Panc1 (cell line): Measurements from ENCODE around the gene KIF26B. TPM values are rescaled to one million over a fixed set of nuclear protein-coding genes. Genes with fewer than 3 reads are reported as not detected.

ENCODE experiments used
- ATAC-seq: fragments of 200-7000 bp; cut with Tn5 transposase; 2 replicates; pipeline ENCODE4 v1.9.1; 2020; ENCODE audit warnings: mild to moderate bottlenecking, moderate library complexity
- BruUV-seq: library from RNA; stranded (reverse); fragments of 400-500 nt; replicated peaks from 2 replicates; lab custom pipeline; 2021; lab: Mats Ljungman, UMichigan
- CTCF ChIA-PET: fragments of 300-600 bp; sonication (Branson Sonifier 250); formaldehyde crosslinking; loops from one replicate; lab custom pipeline; 2022; ENCODE audit warnings: antibody characterized with exemption; lab: Charles Lee
- POLR2A ChIA-PET: fragments of 300-600 bp; sonication (Branson Sonifier 250); formaldehyde crosslinking; loops from one replicate; lab custom pipeline; 2022; ENCODE audit warnings: antibody characterized with exemption; lab: Charles Lee
- DNase-seq: peaks from one replicate; pipeline ENCODE4 v3.0.0-alpha.2; 2010; ENCODE audit warnings: low read depth, low spot score
- H3K27ac ChIP-seq: 2 replicates; pipeline ENCODE4 v1.5.1; 2011; ENCODE audit warnings: mild to moderate bottlenecking, low read length, inconsistent platforms
- H3K27me3 ChIP-seq: fragments of 200-500 bp; sonication (Bioruptor generic); 2 replicates; pipeline ENCODE4 v1.6.0; 2014; ENCODE audit warnings: low read length, inconsistent platforms; ENCODE audit not compliant: control insufficient read depth, insufficient read depth
- H3K36me3 ChIP-seq: fragments of 200-500 bp; sonication (Bioruptor generic); 2 replicates; pipeline ENCODE4 v1.5.1; 2014; ENCODE audit warnings: inconsistent platforms, mild to moderate bottlenecking, low read length, moderate library complexity; ENCODE audit not compliant: control insufficient read depth, insufficient read depth
- H3K4me1 ChIP-seq: 2 replicates; pipeline ENCODE4 v1.5.1; 2011; ENCODE audit warnings: inconsistent platforms, mild to moderate bottlenecking, low read length, moderate library complexity; ENCODE audit not compliant: control insufficient read depth, insufficient read depth
- H3K4me3 ChIP-seq, 2 experiments: 2 replicates each; pipeline ENCODE4 v1.5.1; 2011 to 2012; ENCODE audit warnings: low read depth in 2 of 2, low read length in 2 of 2, mild to moderate bottlenecking in 2 of 2, inconsistent platforms in 1 of 2, moderate library complexity in 1 of 2
- H3K9me3 ChIP-seq: fragments of 200-500 bp; sonication (Bioruptor generic); 2 replicates; pipeline ENCODE4 v1.5.1; 2014; ENCODE audit warnings: low read depth, mild to moderate bottlenecking, inconsistent platforms, low read length, moderate library complexity; ENCODE audit not compliant: control insufficient read depth, insufficient read depth
- CTCF ChIP-seq: fragments of 450-650 bp; IDR thresholded peaks from 2 replicates; pipeline ENCODE4 v1.5.1; 2017; ENCODE audit warnings: mild to moderate bottlenecking
- POLR2AphosphoS5 ChIP-seq: IDR thresholded peaks from 2 replicates; pipeline ENCODE4 v1.6.1; 2012; ENCODE audit warnings: mild to moderate bottlenecking, low read depth, low read length, moderate library complexity
- SIN3A ChIP-seq: IDR thresholded peaks from 2 replicates; pipeline ENCODE4 v1.6.1; 2012; ENCODE audit warnings: low read depth, mild to moderate bottlenecking, low read length, moderate library complexity, borderline replicate concordance; ENCODE audit not compliant: insufficient read depth
- TCF7L2 ChIP-seq: IDR thresholded peaks from 2 replicates; pipeline ENCODE4 v1.6.1; 2011; ENCODE audit warnings: mild to moderate bottlenecking, low read depth, low read length, inconsistent platforms
- in situ Hi-C: cut with HindIII; loops from 2 replicates; pipeline ENCODE4 v1.10.0; 2016; ENCODE audit warnings: low sequenced_read_pairs, low pct_unique_long_range_greater_than_20kb
- intact Hi-C: fragments of 100-400 bp; cut with micrococcal nuclease; formaldehyde crosslinking; loops from one replicate; pipeline ENCODE4 v1.10.0; 2022; ENCODE audit not compliant: unreplicated experiment
- total RNA-seq: library from RNA; stranded (reverse); gene quantifications from one replicate; pipeline ENCODE4 v1.2.1, GENCODE V29; 2021; ENCODE audit not compliant: unreplicated experiment
- TF ChIP-seq, protein P1 (sequence below), 2 experiments: IDR thresholded peaks; 2 replicates each; pipeline ENCODE4 v1.6.1; 2011 to 2012; ENCODE audit warnings: low read depth in 2 of 2, control low read depth in 1 of 2, low read length in 1 of 2, mild to moderate bottlenecking in 1 of 2, moderate library complexity in 1 of 2; ENCODE audit not compliant: insufficient read depth in 1 of 2

The KIF26B gene
- total RNA-seq, 1 experiment from 2014 or later, result 0.33 TPM

- BruUV-seq, result no TSS peak
- Histone ChIP-seq H3K4me3 (no peak overlapping the region), H3K4me1 (no peaks in the 10 kb centered on the region), H3K27me3 (no peaks in the 10 kb centered on the region; the same call in 1 of the 2 replicates), H3K27ac (no peak overlapping the region), H3K9me3 (no peaks in the 10 kb centered on the region), H3K36me3 (no peaks in the 10 kb centered on the region)
- no peak for DNase-seq
- no peak for ATAC-seq
- intact Hi-C loops (no loop called here), in situ Hi-C loops (no loop called here)
- TF ChIP-seq CTCF (no peak), SIN3A (no peak), POLR2AphosphoS5 (no peak), TCF7L2 (no peak)
- TF ChIP-seq, protein P1, sequence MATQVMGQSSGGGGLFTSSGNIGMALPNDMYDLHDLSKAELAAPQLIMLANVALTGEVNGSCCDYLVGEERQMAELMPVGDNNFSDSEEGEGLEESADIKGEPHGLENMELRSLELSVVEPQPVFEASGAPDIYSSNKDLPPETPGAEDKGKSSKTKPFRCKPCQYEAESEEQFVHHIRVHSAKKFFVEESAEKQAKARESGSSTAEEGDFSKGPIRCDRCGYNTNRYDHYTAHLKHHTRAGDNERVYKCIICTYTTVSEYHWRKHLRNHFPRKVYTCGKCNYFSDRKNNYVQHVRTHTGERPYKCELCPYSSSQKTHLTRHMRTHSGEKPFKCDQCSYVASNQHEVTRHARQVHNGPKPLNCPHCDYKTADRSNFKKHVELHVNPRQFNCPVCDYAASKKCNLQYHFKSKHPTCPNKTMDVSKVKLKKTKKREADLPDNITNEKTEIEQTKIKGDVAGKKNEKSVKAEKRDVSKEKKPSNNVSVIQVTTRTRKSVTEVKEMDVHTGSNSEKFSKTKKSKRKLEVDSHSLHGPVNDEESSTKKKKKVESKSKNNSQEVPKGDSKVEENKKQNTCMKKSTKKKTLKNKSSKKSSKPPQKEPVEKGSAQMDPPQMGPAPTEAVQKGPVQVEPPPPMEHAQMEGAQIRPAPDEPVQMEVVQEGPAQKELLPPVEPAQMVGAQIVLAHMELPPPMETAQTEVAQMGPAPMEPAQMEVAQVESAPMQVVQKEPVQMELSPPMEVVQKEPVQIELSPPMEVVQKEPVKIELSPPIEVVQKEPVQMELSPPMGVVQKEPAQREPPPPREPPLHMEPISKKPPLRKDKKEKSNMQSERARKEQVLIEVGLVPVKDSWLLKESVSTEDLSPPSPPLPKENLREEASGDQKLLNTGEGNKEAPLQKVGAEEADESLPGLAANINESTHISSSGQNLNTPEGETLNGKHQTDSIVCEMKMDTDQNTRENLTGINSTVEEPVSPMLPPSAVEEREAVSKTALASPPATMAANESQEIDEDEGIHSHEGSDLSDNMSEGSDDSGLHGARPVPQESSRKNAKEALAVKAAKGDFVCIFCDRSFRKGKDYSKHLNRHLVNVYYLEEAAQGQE (IDR thresholded peaks at IDR 0.05; ENCODE audit: insufficient read depth in 1 of 2, low read depth in 2 of 2, low read length in 1 of 2), result no peak
- CTCF ChIA-PET, result no interaction called here
- POLR2A ChIA-PET, result no interaction called here
Observed at GRCh38 chr1:245683676-245684075, 528.9 kb downstream of the KIF26B start.

- ChIA-PET POLR2A (no interaction called here), CTCF (no interaction called here)
- no peak overlapping the region for H3K4me3 ChIP-seq
- ATAC-seq, result no peak
- no peak for TF ChIP-seq TCF7L2
- H3K4me1 ChIP-seq, result no peaks in the 10 kb centered on the region
- intact Hi-C loops (no loop called here), in situ Hi-C loops (no loop called here)
- no peak overlapping the region for H3K27ac ChIP-seq
- no peak for DNase-seq
- no TSS peak for BruUV-seq
- no peaks in the 10 kb centered on the region for H3K9me3 ChIP-seq
- no peaks in the 10 kb centered on the region for H3K36me3 ChIP-seq
- H3K27me3 ChIP-seq, result no peaks in the 10 kb centered on the region; the same call in 1 of the 2 replicates
Observed at GRCh38 chr1:245684166-245684565, 529.4 kb downstream of the KIF26B start.

- no peak for DNase-seq
- no peaks in the 10 kb centered on the region for H3K9me3 ChIP-seq
- in situ Hi-C loops (no loop called here), intact Hi-C loops (no loop called here)
- H3K4me3 ChIP-seq, result no peak overlapping the region
- no peaks in the 10 kb centered on the region; the same call in 1 of the 2 replicates for H3K27me3 ChIP-seq
- ChIA-PET CTCF (no interaction called here), POLR2A (no interaction called here)
- no peaks in the 10 kb centered on the region for H3K4me1 ChIP-seq
- no peaks in the 10 kb centered on the region for H3K36me3 ChIP-seq
- no peak for ATAC-seq
- TF ChIP-seq TCF7L2 (no peak), POLR2AphosphoS5 (no peak), SIN3A (no peak), CTCF (no peak)
- TF ChIP-seq, protein P1 (IDR thresholded peaks at IDR 0.05; ENCODE audit: insufficient read depth in 1 of 2, low read depth in 2 of 2, low read length in 1 of 2), result no peak
- H3K27ac ChIP-seq, result no peak overlapping the region
- BruUV-seq, result no TSS peak
Observed at GRCh38 chr1:245684571-245684970, 529.8 kb downstream of the KIF26B start.
